ENCODE measurements around the gene TMEM63C.

DNA sequence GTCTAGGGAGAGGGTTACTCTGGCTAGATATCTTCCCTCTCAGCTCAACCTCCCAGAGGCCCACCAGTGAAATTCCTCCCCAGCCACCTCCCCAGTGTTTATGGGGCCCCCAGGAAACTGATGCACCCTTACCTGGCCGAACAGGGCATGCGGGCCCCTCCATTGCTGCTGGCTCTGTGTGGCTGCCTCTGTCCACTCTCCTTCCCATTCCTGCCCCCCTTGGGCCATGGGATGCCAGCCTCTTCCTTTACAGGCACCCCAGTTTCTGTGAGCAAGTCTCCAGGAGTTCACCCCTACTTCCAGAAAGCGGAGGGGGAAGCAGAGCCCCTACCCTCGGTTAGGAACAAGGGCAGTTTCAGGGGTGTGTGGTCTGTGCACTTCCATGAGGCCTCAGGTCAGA, 20.6 kb upstream of the TMEM63C start:
- TF ChIP-seq, protein P1, sequence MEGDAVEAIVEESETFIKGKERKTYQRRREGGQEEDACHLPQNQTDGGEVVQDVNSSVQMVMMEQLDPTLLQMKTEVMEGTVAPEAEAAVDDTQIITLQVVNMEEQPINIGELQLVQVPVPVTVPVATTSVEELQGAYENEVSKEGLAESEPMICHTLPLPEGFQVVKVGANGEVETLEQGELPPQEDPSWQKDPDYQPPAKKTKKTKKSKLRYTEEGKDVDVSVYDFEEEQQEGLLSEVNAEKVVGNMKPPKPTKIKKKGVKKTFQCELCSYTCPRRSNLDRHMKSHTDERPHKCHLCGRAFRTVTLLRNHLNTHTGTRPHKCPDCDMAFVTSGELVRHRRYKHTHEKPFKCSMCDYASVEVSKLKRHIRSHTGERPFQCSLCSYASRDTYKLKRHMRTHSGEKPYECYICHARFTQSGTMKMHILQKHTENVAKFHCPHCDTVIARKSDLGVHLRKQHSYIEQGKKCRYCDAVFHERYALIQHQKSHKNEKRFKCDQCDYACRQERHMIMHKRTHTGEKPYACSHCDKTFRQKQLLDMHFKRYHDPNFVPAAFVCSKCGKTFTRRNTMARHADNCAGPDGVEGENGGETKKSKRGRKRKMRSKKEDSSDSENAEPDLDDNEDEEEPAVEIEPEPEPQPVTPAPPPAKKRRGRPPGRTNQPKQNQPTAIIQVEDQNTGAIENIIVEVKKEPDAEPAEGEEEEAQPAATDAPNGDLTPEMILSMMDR (IDR thresholded peaks at IDR 0.05) = no peak
- TF ChIP-seq POLR2A (IDR thresholded peaks at IDR 0.05) (no peak), POLR2AphosphoS5 (IDR thresholded peaks at IDR 0.05) (no peak)
